Posterior vena cava (tissue), 2 donors: ENCODE results near the gene SCUBE1. TPM values are rescaled to one million over a fixed set of nuclear protein-coding genes. Genes with fewer than 3 reads are reported as not detected.

ENCODE experiments used
- DNase-seq: peaks from one replicate; pipeline ENCODE4 v3.0.0-alpha.2; 2020; ENCODE audit warnings: low spot score
- intact Hi-C, 2 donors: fragments of 100-400 bp; cut with DNase I; formaldehyde crosslinking; loops; one replicate each; pipeline versions ENCODE4 v1.14.1 to v1.14.2; 2022 to 2023
- total RNA-seq, 2 donors: library from RNA; stranded (reverse); fragmentation: NEBNext Ultra II Directional; extraction: Animal tissue kit (Norgen Biotek cat#: 25700); gene quantifications; one replicate each; pipeline ENCODE4 v1.2.1, GENCODE V29; 2021
- donor health status: DM: yes; HTN: yes; CAD: no.
- donor health status: DM: yes; HTN: yes; CAD: no.

SCUBE1 gene
- total RNA-seq, 2 donors from 2014 or later, result 0.79 to 1.1 TPM

DNA sequence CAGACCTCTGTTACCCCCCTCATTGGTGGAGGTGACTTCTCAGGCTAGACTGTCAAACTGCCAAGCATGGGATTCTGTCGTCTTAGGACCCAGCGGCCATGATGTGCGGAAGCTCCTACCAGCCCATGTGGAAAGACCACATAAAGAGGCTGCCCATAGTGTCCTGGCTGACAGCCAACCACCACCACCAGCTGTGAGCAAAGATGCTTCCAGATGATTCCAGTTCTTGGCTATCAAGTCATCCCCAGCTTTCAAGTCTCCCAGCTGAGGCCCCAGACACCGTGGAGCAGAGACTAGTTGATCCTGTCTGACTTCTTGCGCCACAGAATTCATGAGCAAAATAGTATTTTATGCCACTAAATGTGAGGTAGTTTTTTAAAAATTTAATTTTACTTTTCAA, 32.9 kb downstream of the SCUBE1 start:
- intact Hi-C loops, result no loop called here
- no peak for DNase-seq

GRCh38 chr22:43308836-43309235, 34.3 kb downstream of the SCUBE1 start:
- no peak for DNase-seq
- intact Hi-C loops, result loop anchor here in 1 of 2 donors (5.0 kb wide), 1 partner anchor 348 kb away; no protein-coding TSS in a partner anchor

DNA sequence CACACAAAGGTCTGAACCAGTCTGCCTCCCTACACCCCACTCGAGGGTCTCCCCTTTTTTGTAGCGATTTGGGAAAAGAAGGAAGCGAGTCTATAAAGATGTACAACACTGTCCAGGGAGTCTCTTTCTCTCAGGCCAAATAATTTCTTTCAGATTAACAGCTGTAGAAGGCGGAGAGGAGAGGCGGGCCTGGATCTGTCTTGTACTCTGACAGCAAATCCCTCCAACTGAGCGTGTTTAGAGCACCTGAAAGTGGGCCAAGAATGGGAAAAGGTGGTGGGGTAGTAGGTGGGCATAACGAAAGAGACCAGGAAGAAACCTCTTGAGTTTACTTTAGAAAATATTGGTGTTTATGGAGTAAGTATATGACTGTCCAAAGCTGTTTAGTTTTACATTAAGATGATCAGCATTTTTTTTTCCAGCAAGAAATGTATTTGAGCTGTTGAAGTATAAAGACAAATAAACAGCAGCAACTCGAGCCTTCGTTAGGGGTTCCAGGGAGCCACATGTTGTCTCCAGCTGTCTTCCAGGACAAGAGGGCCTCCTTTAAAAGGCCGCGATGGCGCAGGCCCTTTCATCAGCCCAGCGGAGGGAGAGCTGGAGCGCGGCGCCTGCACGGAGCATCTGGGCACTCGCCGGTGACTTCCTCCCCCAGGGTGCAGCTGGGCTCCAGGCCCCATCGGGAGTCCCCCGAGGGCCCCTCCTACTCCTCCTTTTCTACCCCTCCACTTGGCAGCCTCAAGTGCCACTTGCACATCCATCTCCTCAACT, 34.9 kb downstream of the SCUBE1 start:
- DNase-seq, result no peak
- intact Hi-C loops, result loop anchor here in 1 of 2 donors (5.0 kb wide), 1 partner anchor 349 kb away; no protein-coding TSS in a partner anchor

- DNase-seq, result no peak
- intact Hi-C loops, result loop anchor here in 1 of 2 donors (5.0 kb wide), 1 partner anchor 351 kb away; no protein-coding TSS in a partner anchor
These were observed 37.4 kb downstream of the SCUBE1 start for GRCh38 chr22:43305806-43306205.

GRCh38 chr22:43304831-43305590, 38.2 kb downstream of the SCUBE1 start:
- intact Hi-C loops, result loop anchor here (5.0 kb wide), 2 partner anchors 48 to 352 kb away; no protein-coding TSS in a partner anchor
- no peak for DNase-seq

GRCh38 chr22:43303751-43304150, 39.4 kb downstream of the SCUBE1 start:
- intact Hi-C loops, result loop anchor here in 1 of 2 donors (5.0 kb wide), 1 partner anchor 46 kb away; no protein-coding TSS in a partner anchor

GRCh38 chr22:43303166-43303565, 40.0 kb downstream of the SCUBE1 start:
- intact Hi-C loops, result loop anchor here in 1 of 2 donors (5.0 kb wide), 1 partner anchor 46 kb away; no protein-coding TSS in a partner anchor
- DNase-seq, result no peak

More at GRCh38 chr22:43303751-43304150, 39.4 kb downstream of the SCUBE1 start:
- no peak for DNase-seq

DNA sequence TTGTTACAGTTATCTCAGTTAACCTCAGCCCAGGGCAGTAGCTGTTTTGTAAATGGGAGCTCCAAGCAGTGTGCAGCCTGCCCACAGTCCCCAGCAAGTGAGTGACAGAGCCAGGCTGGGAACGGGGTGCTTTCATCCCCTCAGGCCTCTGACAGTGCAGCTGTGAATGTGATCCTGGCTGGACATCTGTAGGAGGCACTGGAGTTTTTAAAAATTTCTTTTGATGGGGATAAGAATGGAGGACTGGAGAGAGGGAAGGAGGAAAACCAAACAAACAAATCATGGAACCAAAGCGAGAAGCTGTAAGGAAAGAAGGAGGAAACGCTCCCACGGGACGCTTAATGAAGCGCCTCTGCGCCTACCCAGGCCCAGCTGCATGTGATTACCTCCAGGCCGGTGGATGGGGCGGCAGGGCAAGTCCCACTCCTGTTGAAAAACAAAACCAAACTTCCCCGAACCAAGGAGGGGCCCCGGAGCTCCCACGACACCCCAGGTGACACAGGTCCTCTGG, 40.6 kb downstream of the SCUBE1 start:
- intact Hi-C loops, result loop anchor here in 1 of 2 donors (5.0 kb wide), 1 partner anchor 45 kb away; no protein-coding TSS in a partner anchor
- no peak for DNase-seq

DNA sequence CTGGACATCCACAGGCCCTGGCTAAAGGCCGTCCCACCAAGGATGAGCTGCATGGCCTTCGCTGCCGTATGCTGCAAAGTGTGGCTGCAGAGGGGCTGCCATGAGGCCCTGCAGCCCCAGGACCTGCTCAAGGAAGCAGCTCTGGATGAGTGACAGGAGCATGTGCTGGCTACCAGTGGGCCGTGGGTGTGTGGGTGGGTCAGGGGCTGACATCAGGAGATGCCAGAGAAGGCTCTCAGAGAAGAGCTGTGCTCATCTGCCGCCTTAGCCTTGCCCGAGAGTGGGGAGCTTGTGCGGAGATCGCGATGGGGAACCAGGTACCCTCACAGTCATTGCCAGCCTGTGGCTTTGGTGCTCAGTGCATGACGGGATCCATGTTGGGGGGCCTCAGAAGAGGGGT, 41.3 kb downstream of the SCUBE1 start:
- DNase-seq, result no peak
- intact Hi-C loops, result loop anchor here in 1 of 2 donors (5.0 kb wide), 1 partner anchor 45 kb away; no protein-coding TSS in a partner anchor

- no peak for DNase-seq
- intact Hi-C loops, result loop anchor here in 1 of 2 donors (5.0 kb wide), 1 partner anchor 44 kb away; no protein-coding TSS in a partner anchor
These were observed 42.1 kb downstream of the SCUBE1 start for GRCh38 chr22:43300891-43301676.

DNA sequence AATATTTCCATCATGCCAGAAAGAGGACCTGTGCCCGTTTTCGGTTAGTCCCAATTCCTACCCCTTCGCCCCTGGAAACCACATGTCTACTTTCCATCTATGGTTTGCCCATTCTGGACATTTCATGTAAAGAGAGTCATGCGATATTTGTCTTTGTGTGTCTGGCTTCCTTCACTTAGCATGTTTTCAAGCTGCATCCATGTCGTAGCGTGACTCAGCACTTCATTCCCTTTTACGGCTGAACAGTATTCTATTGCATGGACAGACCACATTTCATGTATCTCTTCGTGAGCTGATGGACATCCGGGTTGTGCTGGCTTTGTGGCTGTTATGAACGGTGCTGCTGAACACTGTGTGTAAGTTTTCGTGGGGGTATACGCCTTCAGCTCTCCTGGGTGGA, 43.4 kb downstream of the SCUBE1 start:
- intact Hi-C loops, result loop anchor here in 1 of 2 donors (5.0 kb wide), 1 partner anchor 42 kb away; no protein-coding TSS in a partner anchor

GRCh38 chr22:43298062-43298801, 44.9 kb downstream of the SCUBE1 start:
- intact Hi-C loops, result no loop called here
- DNase-seq, result no peak

More for the DNA sequence above, 43.4 kb downstream of the SCUBE1 start:
- DNase-seq, result no peak

DNA sequence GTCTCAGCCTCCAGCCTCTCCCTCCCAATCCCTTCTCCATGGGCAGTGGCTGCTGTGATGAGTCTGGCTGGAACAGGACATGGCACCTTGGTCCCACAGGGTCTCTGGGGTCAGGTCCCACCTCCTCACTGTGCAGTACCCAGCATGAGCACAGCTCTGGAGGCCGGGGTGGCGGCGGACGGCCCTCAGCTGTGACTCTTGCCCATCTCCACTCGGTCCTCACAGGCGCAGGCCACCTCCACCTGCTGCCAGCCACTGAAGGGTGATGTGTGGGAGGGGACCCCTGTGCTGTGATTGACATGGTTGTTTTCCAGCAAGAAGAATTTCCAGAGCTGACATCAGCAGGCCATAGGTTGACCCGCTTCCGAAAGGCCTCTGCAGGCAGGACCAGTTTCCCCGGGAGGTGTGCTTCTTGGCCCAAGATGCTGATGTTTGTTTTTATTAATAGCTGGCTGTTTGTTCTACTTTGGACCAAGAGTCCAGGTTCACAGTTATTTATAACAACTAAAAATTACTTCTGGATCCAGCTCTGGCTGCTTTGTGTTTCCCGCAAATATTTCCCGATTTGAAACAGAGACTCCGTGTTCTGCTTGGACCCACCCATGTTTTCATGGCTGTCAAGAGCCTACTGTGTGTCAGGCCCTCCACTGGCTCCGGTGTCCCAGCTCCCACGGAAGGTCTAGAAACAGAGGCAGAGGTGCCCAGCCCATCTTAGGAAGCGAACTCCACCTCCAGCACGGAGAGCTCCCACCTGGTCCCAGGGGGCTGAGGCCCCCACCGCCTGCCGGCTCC, 45.7 kb downstream of the SCUBE1 start:
- no peak for DNase-seq
- intact Hi-C loops, result no loop called here

DNA sequence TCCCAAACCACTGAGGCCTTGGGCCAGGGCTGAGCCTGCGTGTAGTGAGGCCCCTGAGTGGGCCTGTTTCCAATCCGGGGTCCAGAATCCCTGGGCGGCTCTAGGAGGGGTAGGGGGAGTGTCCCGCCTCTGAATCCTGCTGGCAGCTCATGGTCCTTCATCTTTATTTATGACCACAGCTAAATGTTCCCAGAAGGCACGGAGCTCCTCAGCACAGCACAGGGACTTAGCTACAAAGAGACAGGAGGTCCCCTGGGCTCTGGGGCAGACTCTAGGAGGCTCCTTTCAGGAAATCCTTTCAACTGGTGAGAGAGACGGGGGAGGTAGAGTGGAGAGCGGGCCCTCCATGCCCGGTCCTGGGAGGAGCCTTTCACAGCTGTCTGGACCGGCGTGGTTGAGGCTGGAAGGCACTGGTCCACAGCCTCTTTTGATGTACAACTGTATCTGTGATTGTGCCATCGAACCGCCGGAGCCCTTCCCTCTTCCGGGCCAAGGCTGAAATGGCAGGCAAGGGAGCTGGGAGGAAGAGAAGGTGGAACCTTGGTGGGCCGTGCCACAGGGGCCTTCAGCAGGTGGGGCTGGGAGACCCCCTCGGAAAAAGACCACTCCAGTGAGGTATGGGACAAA, 46.8 kb downstream of the SCUBE1 start:
- DNase-seq, result no peak
- intact Hi-C loops, result no loop called here

DNA sequence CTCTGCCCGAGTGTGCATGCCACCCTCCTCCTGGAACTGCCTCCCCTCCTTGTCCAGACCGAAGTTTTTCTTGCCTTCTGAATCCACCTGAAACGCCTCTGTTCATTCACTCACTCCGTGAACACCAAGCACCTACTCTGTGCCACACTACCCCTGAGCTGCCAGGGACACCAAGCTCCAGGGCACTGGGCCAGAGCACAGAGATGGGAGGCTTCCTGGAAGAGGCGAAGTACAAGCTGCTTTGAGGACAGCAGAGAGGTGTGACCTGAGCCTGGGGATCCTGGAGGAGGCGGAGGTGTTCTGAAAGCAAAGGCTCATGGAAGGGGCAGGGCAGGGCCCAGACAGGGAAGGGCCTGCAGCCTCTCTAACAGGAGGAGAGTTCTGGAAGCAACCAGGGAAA, 47.5 kb downstream of the SCUBE1 start:
- no peak for DNase-seq
- intact Hi-C loops, result no loop called here

GRCh38 chr22:43295173-43295572, 48.0 kb downstream of the SCUBE1 start:
- DNase-seq, result no peak
- intact Hi-C loops, result no loop called here
